GM21526 (cell line): ENCODE data around the gene APH1A.
"Not testable (repeated sequence)": the region's sequence is repeated elsewhere in the genome, so short reads cannot be mapped to it uniquely, and the experiment has no call there.

Experiments used
- ATAC-seq: cut with Tn5 transposase; IDR thresholded peaks from one replicate; pipeline ENCODE4 v1.9.1; 2021; ENCODE audit warnings: moderate library complexity; ENCODE audit not compliant: unreplicated experiment, low FRiP score

APH1A gene

GRCh38 chr1:150269451-150269850 is 635 bp upstream of the APH1A start:
- no peak for ATAC-seq

- peak; percentile 27 for ATAC-seq
Observed at GRCh38 chr1:150268340-150268704, 494 bp downstream of the APH1A start.

GRCh38 chr1:150267896-150268295 is 920 bp downstream of the APH1A start:
- ATAC-seq, result no peak

GRCh38 chr1:150263549-150263948 is 5.3 kb downstream of the APH1A start:
- ATAC-seq, result no peak

- no peak for ATAC-seq
Observed at GRCh38 chr1:150262388-150263320, 6.2 kb downstream of the APH1A start.

- ATAC-seq, result no peak
Observed at GRCh38 chr1:150261367-150261766, 7.4 kb downstream of the APH1A start.

GRCh38 chr1:150259758-150260669 is 8.8 kb downstream of the APH1A start:
- ATAC-seq, result no peak

GRCh38 chr1:150259217-150259616 is 9.6 kb downstream of the APH1A start:
- no peak for ATAC-seq

GRCh38 chr1:150257624-150258585 is 10.9 kb downstream of the APH1A start, which contains the start of gene CA14:
Gene CA14 (plus strand): TSS chr1:150257774. CDS start chr1:150258129, 355 bp downstream.
- no peak for ATAC-seq

- no peak for ATAC-seq
Observed at GRCh38 chr1:150256554-150257341, 12.1 kb downstream of the APH1A start.

- no peak for ATAC-seq
Observed at GRCh38 chr1:150256198-150256553, 12.6 kb downstream of the APH1A start.

- no peak for ATAC-seq
Observed at GRCh38 chr1:150249936-150250335, 18.9 kb downstream of the APH1A start.

GRCh38 chr1:150243003-150243402 is 25.8 kb downstream of the APH1A start:
- ATAC-seq, result no peak

GRCh38 chr1:150237746-150238145 is 31.1 kb downstream of the APH1A start:
- ATAC-seq, result no peak

GRCh38 chr1:150237176-150237575 is 31.6 kb downstream of the APH1A start:
- ATAC-seq, result not testable (repeated sequence)

- ATAC-seq, result no peak
Observed at GRCh38 chr1:150236614-150237100, 32.2 kb downstream of the APH1A start.

GRCh38 chr1:150235852-150236613 is 32.8 kb downstream of the APH1A start, which contains the start of gene ANP32E:
Gene ANP32E (minus strand): TSS chr1:150236112. CDS start chr1:150235786, 326 bp downstream.
- peak; percentile 79 for ATAC-seq

GRCh38 chr1:150235294-150235851 is 33.4 kb downstream of the APH1A start:
- peak; percentile 2 for ATAC-seq
